H1 (cell line): ENCODE results near the gene TTLL5. TPM values are rescaled to one million over a fixed set of nuclear protein-coding genes. Genes with fewer than 3 reads are reported as not detected.

Experiments
- CTCF ChIA-PET: fragments of 300-600 bp; sonication (Branson Sonifier 250); formaldehyde crosslinking; loops from one replicate; lab custom pipeline; 2021; ENCODE audit not compliant: partially characterized antibody; lab: Charles Lee
- POLR2A ChIA-PET: fragments of 300-600 bp; sonication (Branson Sonifier 250); formaldehyde crosslinking; loops from one replicate; lab custom pipeline; 2021; ENCODE audit warnings: inconsistent platforms; ENCODE audit not compliant: partially characterized antibody; lab: Charles Lee
- DNase-seq, 2 experiments: peaks; one replicate each; pipeline versions ENCODE4 v3.0.0 to v3.0.0-alpha.2; 2010 to 2022; ENCODE audit warnings: low spot score in 2 of 2, low read depth in 1 of 2, mixed read lengths in 1 of 2
- FAIRE-seq: peaks from 2 replicates; lab custom pipeline; 2011; peaks lifted over from hg19 to GRCh38; lab: Jason Lieb, UNC
- H2AFZ ChIP-seq: 2 replicates; pipeline ENCODE4 v1.8.1; 2012; ENCODE audit warnings: low read length, inconsistent platforms
- H2AK5ac ChIP-seq: 2 replicates; pipeline ENCODE4 v1.6.1; 2013; ENCODE audit warnings: low read depth, low read length
- H2BK120ac ChIP-seq: replicated peaks from 2 replicates; pipeline ENCODE3; 2013; ENCODE audit warnings: low read depth, low read length, inconsistent platforms
- H2BK12ac ChIP-seq: 2 replicates; pipeline ENCODE4 v1.6.1; 2013; ENCODE audit warnings: low read depth, low read length
- H2BK15ac ChIP-seq: 2 replicates; pipeline ENCODE4 v1.6.1; 2013; ENCODE audit warnings: low read length
- H2BK20ac ChIP-seq: 2 replicates; pipeline ENCODE4 v1.6.1; 2013; ENCODE audit warnings: low read length
- H2BK5ac ChIP-seq: 2 replicates; pipeline ENCODE4 v1.6.1; 2013; ENCODE audit warnings: low read depth, low read length
- H3K14ac ChIP-seq: 2 replicates; pipeline ENCODE4 v1.6.1; 2013; ENCODE audit warnings: inconsistent platforms; ENCODE audit not compliant: insufficient read length
- H3K18ac ChIP-seq: 2 replicates; pipeline ENCODE4 v1.6.1; 2013; ENCODE audit warnings: low read length; ENCODE audit errors: extremely low read depth
- H3K23ac ChIP-seq: 2 replicates; pipeline ENCODE4 v1.6.1; 2013; ENCODE audit warnings: inconsistent platforms; ENCODE audit not compliant: insufficient read length
- H3K23me2 ChIP-seq: 2 replicates; pipeline ENCODE4 v1.6.1; 2013; ENCODE audit warnings: low read depth, low read length
- H3K27ac ChIP-seq: 2 replicates; pipeline ENCODE4 v1.6.1; 2011; ENCODE audit warnings: low read depth, low read length, inconsistent platforms
- H3K27me3 ChIP-seq, 4 experiments: replicated peaks in 1 of 4; 1 replicate in 1 of 4; 2 replicates in 3 of 4; pipeline versions ENCODE4 v1.6.1 to v1.8.1; 2011 to 2013; ENCODE audit warnings: low read length in 3 of 4, mild to moderate bottlenecking in 3 of 4, inconsistent platforms in 2 of 4, mixed read lengths in 2 of 4, moderate library complexity in 1 of 4; ENCODE audit not compliant: control insufficient read depth in 3 of 4, insufficient read depth in 3 of 4; ENCODE audit errors: extremely low read depth in 1 of 4
- H3K36me3 ChIP-seq, 4 experiments: 2 replicates each; pipeline versions ENCODE4 v1.6.1 to v1.8.1; 2011 to 2013; ENCODE audit warnings: mild to moderate bottlenecking in 4 of 4, low read length in 3 of 4, moderate library complexity in 2 of 4, control low read depth in 1 of 4, inconsistent platforms in 1 of 4; ENCODE audit not compliant: insufficient read depth in 4 of 4, control insufficient read depth in 2 of 4
- H3K4ac ChIP-seq: replicated peaks from 2 replicates; pipeline ENCODE3; 2013; ENCODE audit warnings: low read length, low read depth, mixed read lengths, inconsistent platforms; ENCODE audit not compliant: insufficient read length
- H3K4me1 ChIP-seq, 4 experiments: replicated peaks in 1 of 4; 1 replicate in 1 of 4; 2 replicates in 3 of 4; pipeline versions ENCODE4 v1.6.1 to v1.8.1; 2011 to 2013; ENCODE audit warnings: low read length in 3 of 4, inconsistent platforms in 2 of 4, mixed read lengths in 1 of 4; ENCODE audit not compliant: insufficient read depth in 4 of 4, control insufficient read depth in 3 of 4
- H3K4me2 ChIP-seq, 2 experiments: 2 replicates each; pipeline versions ENCODE4 v1.6.1 to v1.8.1; 2011 to 2013; ENCODE audit warnings: low read depth in 2 of 2, low read length in 2 of 2, control low read depth in 1 of 2, inconsistent platforms in 1 of 2, mild to moderate bottlenecking in 1 of 2; ENCODE audit not compliant: insufficient read depth in 1 of 2
- H3K4me3 ChIP-seq, 4 experiments: fragments of 200-600, 300-600 bp in 1 of 4; sonication (generic), shearing (Covaris generic), sonication (Bioruptor Twin) in 1 of 4; 2 replicates each; pipeline versions ENCODE4 v1.5.1 to v1.8.1; 2011 to 2016; ENCODE audit warnings: low read length in 4 of 4, low read depth in 3 of 4, control low read depth in 2 of 4, inconsistent platforms in 2 of 4, mild to moderate bottlenecking in 2 of 4, mixed read lengths in 1 of 4, moderate library complexity in 1 of 4; ENCODE audit not compliant: insufficient read depth in 2 of 4; ENCODE audit errors: extremely low read depth in 1 of 4
- H3K56ac ChIP-seq: replicated peaks from 2 replicates; pipeline ENCODE3; 2013; ENCODE audit warnings: low read depth, mild to moderate bottlenecking, mixed read lengths, low read length, inconsistent platforms; ENCODE audit not compliant: insufficient read length
- H3K79me1 ChIP-seq: 2 replicates; pipeline ENCODE4 v1.6.1; 2013; ENCODE audit warnings: low read depth, low read length, control low read depth
- H3K79me2 ChIP-seq, 2 experiments: 2 replicates each; pipeline versions ENCODE4 v1.6.1 to v1.8.1; 2012 to 2013; ENCODE audit warnings: low read length in 2 of 2, mild to moderate bottlenecking in 2 of 2, inconsistent platforms in 1 of 2; ENCODE audit not compliant: insufficient read depth in 2 of 2, control insufficient read depth in 1 of 2
- H3K9ac ChIP-seq, 4 experiments: replicated peaks in 1 of 4; 1 replicate in 1 of 4; 2 replicates in 3 of 4; pipeline versions ENCODE4 v1.6.1 to v1.8.1; 2011 to 2013; ENCODE audit warnings: low read depth in 3 of 4, low read length in 3 of 4, control low read depth in 2 of 4, mild to moderate bottlenecking in 2 of 4, moderate library complexity in 2 of 4, inconsistent platforms in 1 of 4; ENCODE audit errors: extremely low read depth in 1 of 4
- H3K9me3 ChIP-seq, 2 experiments: 2 replicates each; pipeline versions ENCODE4 v1.6.1 to v1.8.1; 2012 to 2013; ENCODE audit warnings: mild to moderate bottlenecking in 2 of 2, moderate library complexity in 2 of 2, control low read depth in 1 of 2, inconsistent platforms in 1 of 2, low read depth in 1 of 2, low read length in 1 of 2, mixed read lengths in 1 of 2; ENCODE audit not compliant: insufficient read depth in 2 of 2
- H4K20me1 ChIP-seq, 2 experiments: replicated peaks in 1 of 2; 2 replicates each; pipeline versions ENCODE3 to v1.8.1; 2011 to 2013; ENCODE audit warnings: inconsistent platforms in 2 of 2, low read length in 2 of 2, mild to moderate bottlenecking in 1 of 2; ENCODE audit not compliant: insufficient read depth in 2 of 2, control insufficient read depth in 1 of 2
- H4K5ac ChIP-seq: 2 replicates; pipeline ENCODE4 v1.6.1; 2013; ENCODE audit warnings: low read length, low read depth, mixed read lengths, inconsistent platforms; ENCODE audit not compliant: insufficient read length
- H4K8ac ChIP-seq: 2 replicates; pipeline ENCODE4 v1.8.0; 2013; ENCODE audit warnings: mild to moderate bottlenecking, moderate library complexity, low read length, inconsistent platforms; ENCODE audit not compliant: insufficient read depth; ENCODE audit errors: extremely low read depth
- H4K91ac ChIP-seq: replicated peaks from 2 replicates; pipeline ENCODE3; 2013; ENCODE audit warnings: low read length, mixed read lengths, inconsistent platforms; ENCODE audit not compliant: insufficient read length
- CTCF ChIP-seq, 3 experiments: IDR thresholded peaks; 1 replicate in 2 of 3; 2 replicates in 1 of 3; pipeline versions ENCODE4 v1.5.1 to v1.6.1; 2011; ENCODE audit warnings: low read length in 3 of 3, mild to moderate bottlenecking in 3 of 3, inconsistent platforms in 2 of 3, low read depth in 1 of 3, moderate library complexity in 1 of 3; ENCODE audit not compliant: insufficient read depth in 1 of 3; ENCODE audit errors: control extremely low read depth in 1 of 3
- RAD21 ChIP-seq, 2 experiments: IDR thresholded peaks in 1 of 2; conservative IDR thresholded peaks in 1 of 2; 2 replicates each; pipeline ENCODE4 v1.6.1; 2011; ENCODE audit warnings: low read depth in 2 of 2, low read length in 2 of 2, improper control_type of control experiment in 1 of 2, inconsistent platforms in 1 of 2, mild to moderate bottlenecking in 1 of 2, moderate library complexity in 1 of 2
- SIN3A ChIP-seq, 2 experiments: IDR thresholded peaks in 1 of 2; conservative IDR thresholded peaks in 1 of 2; 2 replicates each; pipeline ENCODE4 v1.6.1; 2011 to 2012; ENCODE audit warnings: low read length in 2 of 2, improper control_type of control experiment in 1 of 2, low read depth in 1 of 2, mild to moderate bottlenecking in 1 of 2
- SUZ12 ChIP-seq: fragments of 200-600 bp; sonication (generic); IDR thresholded peaks from 2 replicates; pipeline ENCODE4 v1.6.1; 2012; ENCODE audit warnings: mild to moderate bottlenecking, inconsistent platforms, low read length, moderate library complexity, mixed read lengths
- WGBS, 2 experiments: shearing (Covaris generic) in 1 of 2; methylation state at CpG; one replicate each; pipeline versions ENCODE4 v1.1.6 to v1.1.7; 2013 to 2015; ENCODE audit warnings: low lambda C conversion rate in 2 of 2, mixed read lengths in 2 of 2, inconsistent platforms in 1 of 2, low coverage in 1 of 2, missing lambda C conversion rate in 1 of 2; ENCODE audit not compliant: insufficient replicate concordance in 2 of 2, insufficient coverage in 1 of 2, insufficient read length in 1 of 2; ENCODE audit errors: extremely low coverage in 1 of 2, missing lambda C conversion rate in 1 of 2; 5-methylcytosine and 5-hydroxymethylcytosine counted together
- polyA plus RNA-seq, 7 experiments: library from polyadenylated mRNA; depleted of rRNA in 3 of 7; stranded (reverse) in 5 of 7; unstranded in 2 of 7; fragments of >200 nt in 5 of 7; fragments of 200-250 nt in 2 of 7; gene quantifications; 1 replicate in 5 of 7; 2 replicates in 1 of 7; 4 replicates in 1 of 7; pipeline versions ENCODE4 v1.2.1 to v1.2.3, GENCODE V29; 2011 to 2013; ENCODE audit warnings: missing spikeins in 2 of 7, mixed read lengths in 2 of 7
- total RNA-seq: library from RNA; stranded (reverse); fragmentation: NEBNext Ultra II Directional; extraction: Animal tissue kit (Norgen Biotek cat#: 25700); gene quantifications from 2 replicates; pipeline ENCODE4 v1.2.1, GENCODE V29; 2021

Gene TTLL5
- total and polyA plus RNA-seq, 2 of the 8 experiments (the other 6 are each of a cell fraction or from before 2014, with no cell fraction given) = 16.1 to 45.9 TPM

GRCh38 chr14:75709207-75709812 lies 48.3 kb downstream of the TTLL5 start:
- Histone ChIP-seq H3K79me2 (no peaks in the 10 kb centered on the region), H4K5ac (no peak overlapping the region), H2AK5ac (no peak overlapping the region), H3K36me3 (peaks cover 0 to 3% (median 1%) of the 10 kb centered on the region in 4 experiments; a peak in 2 of 8 replicates), H3K4me3 (no peak overlapping the region), H3K4ac (no peak overlapping the region), H2BK20ac (no peak overlapping the region), H3K56ac (no peak overlapping the region), H3K4me2 (no peak overlapping the region), H3K9me3 (no peaks in the 10 kb centered on the region), H3K27ac (no peak overlapping the region), H3K4me1 (peaks cover 0 to 14% (median 5%) of the 10 kb centered on the region in 4 experiments; a peak in 6 of 7 replicates), H3K79me1 (no peaks in the 10 kb centered on the region), H3K23me2 (no peaks in the 10 kb centered on the region), H3K23ac (no peak overlapping the region), H2BK12ac (no peak overlapping the region), H4K8ac (no peak overlapping the region), H3K27me3 (no peaks in the 10 kb centered on the region), H4K20me1 (no peaks in the 10 kb centered on the region), H2AFZ (no peak overlapping the region), H2BK120ac (no peak overlapping the region), H3K14ac (no peak overlapping the region), H3K18ac (no peak overlapping the region), H3K9ac (no peak overlapping the region), H2BK5ac (no peak overlapping the region), H4K91ac (no peak overlapping the region), H2BK15ac (no peak overlapping the region)
- FAIRE-seq (peak; percentile 91), DNase-seq (peak; percentile 44 to 56)
- peak; percentile 49 to 77 (median 69) for TF ChIP-seq CTCF (IDR thresholded peaks at IDR 0.05; ENCODE audit: control extremely low read depth in 1 of 3, insufficient read depth in 1 of 3, low read depth in 1 of 3, low read length in 3 of 3)
- no peak for TF ChIP-seq SIN3A (conservative IDR thresholded peaks at IDR 0.05 in 1 of 2, IDR thresholded peaks at IDR 0.05 in 1 of 2; ENCODE audit: low read depth in 1 of 2, low read length in 2 of 2)
- peak; percentile 77 to 80 for TF ChIP-seq RAD21 (IDR thresholded peaks at IDR 0.05 in 1 of 2, conservative IDR thresholded peaks at IDR 0.05 in 1 of 2; ENCODE audit: low read depth in 2 of 2, low read length in 2 of 2)
- no peak for TF ChIP-seq SUZ12
- POLR2A ChIA-PET = interaction anchor here (1.0 to 1.5 kb wide), 4 partner anchors 36 to 270 kb away, joined by 3 to 4 read pairs (median 3); no protein-coding TSS in a partner anchor
- WGBS, 2 experiments = 62% methylated on average over 10 of the region's 10 CpGs; no CpG with 5 or more reads in 1 of the 2 experiments
- CTCF ChIA-PET = interaction anchor here (0.5 to 5.9 kb wide), 68 partner anchors 11 to 1100 kb away, joined by 3 to 105 read pairs (median 4); partner anchors contain the start of genes IFT43 and TGFB3
